SU-DHL-6 (cell line): ENCODE results near the gene CD52.

Experiments used
- H2AFZ ChIP-seq: fragments of 200-600 bp; sonication (generic); 2 replicates; pipeline ENCODE4 v1.6.1; 2014; ENCODE audit warnings: low read depth, mild to moderate bottlenecking, moderate library complexity, mixed read lengths, antibody characterized with exemption, low read length; ENCODE audit not compliant: severe bottlenecking
- H3F3A ChIP-seq: fragments of 200-600 bp; shearing (Covaris generic); 2 replicates; pipeline ENCODE4 v1.6.0; 2016; ENCODE audit warnings: antibody characterized with exemption, mild to moderate bottlenecking; ENCODE audit not compliant: insufficient read depth
- H3K27ac ChIP-seq: fragments of 200-600 bp; sonication (generic); 2 replicates; pipeline ENCODE4 v1.5.1; 2016; ENCODE audit warnings: low read depth, mild to moderate bottlenecking, low read length, moderate library complexity, mixed read lengths
- H3K27me3 ChIP-seq: fragments of 200-600 bp; sonication (generic), shearing (Covaris generic); 2 replicates; pipeline ENCODE4 v1.6.0; 2014; ENCODE audit warnings: mild to moderate bottlenecking, low read length
- H3K36me3 ChIP-seq: fragments of 200-600 bp; sonication (generic); 2 replicates; pipeline ENCODE4 v1.6.1; 2014; ENCODE audit warnings: mild to moderate bottlenecking, low read length, mixed read lengths
- H3K4me2 ChIP-seq: fragments of 300-600, 200-600 bp; shearing (Covaris generic), sonication (generic); 2 replicates; pipeline ENCODE4 v1.6.0; 2014; ENCODE audit warnings: low read length, low read depth, mild to moderate bottlenecking; ENCODE audit not compliant: poor library complexity, severe bottlenecking
- H3K4me3 ChIP-seq: fragments of 200-600 bp; sonication (generic); 2 replicates; pipeline ENCODE4 v1.5.1; 2014; ENCODE audit warnings: antibody characterized with exemption, low read length, mild to moderate bottlenecking, mixed read lengths; ENCODE audit not compliant: insufficient read depth, poor library complexity, severe bottlenecking
- H3K79me2 ChIP-seq: fragments of 200-600 bp; sonication (generic); 2 replicates; pipeline ENCODE4 v1.6.1; 2014; ENCODE audit warnings: mild to moderate bottlenecking, low read length, moderate library complexity; ENCODE audit not compliant: insufficient read depth
- H3K9ac ChIP-seq: fragments of 200-600 bp; sonication (generic); 2 replicates; pipeline ENCODE4 v1.7.0; 2014; ENCODE audit warnings: mild to moderate bottlenecking, low read length
- H3K9me2 ChIP-seq: fragments of 200-600 bp; sonication (generic); replicated peaks from 2 replicates; pipeline ENCODE4 v1.6.1; 2014; ENCODE audit warnings: low read length; ENCODE audit not compliant: insufficient read depth
- H3K9me3 ChIP-seq: fragments of 200-600 bp; sonication (generic); 2 replicates; pipeline ENCODE4 v1.6.1; 2014; ENCODE audit warnings: low read length, mixed read lengths; ENCODE audit not compliant: insufficient read depth
- H4K20me1 ChIP-seq: fragments of 200-600 bp; sonication (generic); 2 replicates; pipeline ENCODE4 v1.6.1; 2014; ENCODE audit warnings: low read depth, mild to moderate bottlenecking, antibody characterized with exemption, low read length, moderate library complexity, mixed read lengths
- EZH2phosphoT487 ChIP-seq: fragments of 200-600 bp; sonication (generic), shearing (Covaris generic); conservative IDR thresholded peaks from 2 replicates; pipeline ENCODE4 v1.6.1; 2018; ENCODE audit warnings: mild to moderate bottlenecking, antibody characterized with exemption, low read length, moderate library complexity, mixed read lengths
- TF ChIP-seq, protein P1 (sequence below): fragments of 200-600 bp; sonication (generic); IDR thresholded peaks from one replicate; pipeline ENCODE4 v1.5.1; 2017; ENCODE audit warnings: antibody characterized with exemption, mild to moderate bottlenecking, low read length, moderate library complexity; ENCODE audit not compliant: insufficient read depth, poor library complexity, severe bottlenecking

The CD52 gene

DNA sequence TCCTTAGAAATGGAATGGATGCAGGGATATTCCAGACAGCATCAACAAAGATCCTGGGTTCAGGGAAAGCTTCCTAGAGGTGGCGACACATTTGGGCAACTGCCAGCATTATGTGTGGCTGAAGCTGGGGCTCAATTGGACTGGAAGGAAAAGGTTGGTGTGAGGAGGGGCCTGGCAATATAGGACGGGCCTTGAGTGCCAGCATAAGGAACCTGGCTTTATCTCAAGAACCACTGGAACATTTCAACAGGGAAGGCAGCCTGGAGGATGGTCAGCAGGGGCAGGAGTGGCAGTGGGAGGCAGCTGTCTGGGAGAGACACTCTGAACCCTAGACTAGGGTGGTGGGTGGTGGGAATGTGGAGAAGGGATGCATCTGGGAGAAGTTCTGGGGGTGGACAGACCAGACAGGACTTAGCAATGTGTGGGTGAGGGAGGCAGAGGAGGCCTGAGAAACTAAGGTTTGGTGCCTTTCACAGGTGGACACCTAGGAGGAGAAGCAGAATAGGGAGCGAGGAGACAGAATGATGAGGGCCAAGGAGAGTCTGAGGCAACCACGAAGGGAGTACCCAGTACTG is 34.4 kb upstream of the CD52 start:
- no peak for TF ChIP-seq EZH2phosphoT487
- TF ChIP-seq, protein P1, sequence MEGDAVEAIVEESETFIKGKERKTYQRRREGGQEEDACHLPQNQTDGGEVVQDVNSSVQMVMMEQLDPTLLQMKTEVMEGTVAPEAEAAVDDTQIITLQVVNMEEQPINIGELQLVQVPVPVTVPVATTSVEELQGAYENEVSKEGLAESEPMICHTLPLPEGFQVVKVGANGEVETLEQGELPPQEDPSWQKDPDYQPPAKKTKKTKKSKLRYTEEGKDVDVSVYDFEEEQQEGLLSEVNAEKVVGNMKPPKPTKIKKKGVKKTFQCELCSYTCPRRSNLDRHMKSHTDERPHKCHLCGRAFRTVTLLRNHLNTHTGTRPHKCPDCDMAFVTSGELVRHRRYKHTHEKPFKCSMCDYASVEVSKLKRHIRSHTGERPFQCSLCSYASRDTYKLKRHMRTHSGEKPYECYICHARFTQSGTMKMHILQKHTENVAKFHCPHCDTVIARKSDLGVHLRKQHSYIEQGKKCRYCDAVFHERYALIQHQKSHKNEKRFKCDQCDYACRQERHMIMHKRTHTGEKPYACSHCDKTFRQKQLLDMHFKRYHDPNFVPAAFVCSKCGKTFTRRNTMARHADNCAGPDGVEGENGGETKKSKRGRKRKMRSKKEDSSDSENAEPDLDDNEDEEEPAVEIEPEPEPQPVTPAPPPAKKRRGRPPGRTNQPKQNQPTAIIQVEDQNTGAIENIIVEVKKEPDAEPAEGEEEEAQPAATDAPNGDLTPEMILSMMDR: no peak
- no peaks in the 10 kb centered on the region for H3K36me3 ChIP-seq
- no peak overlapping the region for H3K4me3 ChIP-seq
- no peaks in the 10 kb centered on the region for H3K27me3 ChIP-seq
- no peak overlapping the region for H3K27ac ChIP-seq
- no peak overlapping the region for H3K9ac ChIP-seq
- H3K9me3 ChIP-seq: no peaks in the 10 kb centered on the region
- no peaks in the 10 kb centered on the region for H3K9me2 ChIP-seq
- H3K4me2 ChIP-seq: no peak overlapping the region
- peaks cover 4% of the 10 kb centered on the region; the same call in 1 of the 2 replicates for H3K79me2 ChIP-seq
- H4K20me1 ChIP-seq: no peaks in the 10 kb centered on the region; the same call in 1 of the 2 replicates
- H2AFZ ChIP-seq: no peak overlapping the region
- H3F3A ChIP-seq: peaks cover 37% of the 10 kb centered on the region

DNA sequence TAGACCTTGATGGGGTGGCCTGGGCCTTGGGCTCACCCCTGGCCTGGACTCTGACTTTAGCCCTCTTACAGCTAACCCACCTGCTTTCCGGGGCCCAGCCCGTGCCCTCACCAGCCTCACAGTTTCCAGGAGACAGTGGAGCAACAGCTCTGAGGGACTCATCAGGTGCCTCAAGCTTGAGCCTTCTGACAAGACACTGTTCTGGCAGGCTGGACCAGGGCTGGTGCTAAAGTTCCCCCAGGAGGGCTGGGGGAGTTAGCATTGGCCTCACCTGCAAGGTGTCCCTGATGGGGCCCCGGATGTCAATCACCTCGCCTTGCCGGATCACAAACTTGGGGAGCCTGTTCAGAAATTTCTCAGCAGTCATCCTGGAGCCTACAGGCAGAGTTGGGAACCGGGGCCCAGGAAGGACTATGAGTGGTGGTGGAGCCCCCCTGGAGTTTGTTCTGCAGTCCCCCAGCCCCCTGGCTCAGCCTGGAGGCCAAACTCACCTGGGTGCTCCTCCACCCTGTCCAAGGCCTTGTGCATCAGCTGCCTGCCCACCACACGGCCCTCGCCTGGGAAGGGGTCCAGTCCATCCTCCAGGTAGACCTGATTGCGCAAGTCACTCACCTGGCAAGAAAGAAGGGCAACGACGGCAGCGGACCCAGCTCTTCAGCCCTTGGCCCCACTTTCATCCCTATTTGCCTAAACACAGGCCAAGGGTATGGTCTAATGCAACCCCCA is 33.7 kb upstream of the CD52 start:
- TF ChIP-seq, protein P1: no peak
- TF ChIP-seq EZH2phosphoT487: no peak
- Histone ChIP-seq H4K20me1 (no peaks in the 10 kb centered on the region; the same call in 1 of the 2 replicates), H3K27ac (no peak overlapping the region), H3K36me3 (no peaks in the 10 kb centered on the region), H3K4me3 (no peak overlapping the region), H3K79me2 (peaks cover 4% of the 10 kb centered on the region; the same call in 1 of the 2 replicates), H3K4me2 (no peak overlapping the region), H2AFZ (no peak overlapping the region), H3K9me3 (no peaks in the 10 kb centered on the region), H3K9me2 (no peaks in the 10 kb centered on the region), H3K9ac (no peak overlapping the region), H3F3A (peaks cover 40% of the 10 kb centered on the region), H3K27me3 (no peaks in the 10 kb centered on the region)

DNA sequence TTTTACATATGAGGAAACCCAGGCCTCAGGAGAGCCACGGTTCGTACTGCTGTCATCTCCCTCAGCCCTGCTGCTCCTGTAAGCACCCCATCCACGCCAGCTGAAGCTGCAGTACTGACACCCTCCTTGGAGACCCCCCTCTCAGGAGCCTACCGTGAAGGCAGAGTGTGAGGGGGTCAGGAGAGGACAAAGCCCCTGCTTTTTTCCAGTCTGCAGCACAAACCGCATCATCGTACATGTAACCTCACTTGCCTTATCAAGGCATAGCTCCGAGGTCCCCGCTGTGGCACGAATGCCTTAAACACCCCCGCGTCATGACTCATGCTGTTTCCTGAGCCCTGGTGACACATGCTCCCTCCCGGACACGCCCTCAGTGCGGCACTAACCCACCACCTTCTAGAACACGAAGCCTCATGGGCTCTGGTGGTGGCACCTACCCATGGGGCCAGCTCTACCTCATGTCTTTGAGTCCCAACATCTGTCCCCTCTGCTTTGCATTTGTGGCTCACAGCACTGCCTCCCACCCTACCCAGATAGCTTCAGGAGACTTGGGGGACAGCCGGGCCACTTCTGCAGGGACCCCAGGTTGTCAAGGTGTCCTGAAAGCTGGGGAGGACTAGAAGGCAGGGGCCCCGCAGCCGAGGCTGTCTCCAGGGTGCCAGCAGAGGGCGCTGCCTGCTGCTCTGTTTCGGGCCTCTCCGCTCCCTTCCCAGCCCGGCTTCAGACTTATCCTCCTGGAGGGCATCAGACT is 33.0 kb upstream of the CD52 start:
- Histone ChIP-seq H3K9me3 (no peaks in the 10 kb centered on the region), H3K9ac (no peak overlapping the region), H3F3A (peaks cover 47% of the 10 kb centered on the region), H3K36me3 (no peaks in the 10 kb centered on the region), H3K79me2 (peaks cover 4% of the 10 kb centered on the region; the same call in 1 of the 2 replicates), H3K4me2 (no peak overlapping the region), H3K27ac (no peak overlapping the region), H2AFZ (no peak overlapping the region), H4K20me1 (no peaks in the 10 kb centered on the region; the same call in 1 of the 2 replicates), H3K9me2 (no peaks in the 10 kb centered on the region), H3K27me3 (no peaks in the 10 kb centered on the region), H3K4me3 (no peak overlapping the region)
- no peak for TF ChIP-seq EZH2phosphoT487
- TF ChIP-seq, protein P1: peak; percentile 89
